GM12878 (cell line): Measurements from ENCODE around the gene TBX10. TPM values are rescaled to one million over a fixed set of nuclear protein-coding genes. Genes with fewer than 3 reads are reported as not detected.

Experiments used
- ATF2 ChIP-seq: IDR thresholded peaks from 2 replicates; pipeline ENCODE4 v1.6.1; 2012; ENCODE audit warnings: low read length, inconsistent platforms
- BCL11A ChIP-seq: IDR thresholded peaks from 2 replicates; pipeline ENCODE4 v1.6.1; 2011; ENCODE audit warnings: low read depth, low read length
- CHD4 ChIP-seq: fragments of 200-600 bp; sonication (generic); IDR thresholded peaks from 2 replicates; pipeline ENCODE4 v1.6.1; 2016; ENCODE audit warnings: mild to moderate bottlenecking
- ELK1 ChIP-seq: IDR thresholded peaks from 2 replicates; pipeline ENCODE4 v1.6.1; 2012; ENCODE audit warnings: low read depth, low read length, improper control_type of control experiment
- ETV6 ChIP-seq, 2 experiments: fragments of 450-650 bp in 1 of 2; IDR thresholded peaks in 1 of 2; conservative IDR thresholded peaks in 1 of 2; 2 replicates each; pipeline ENCODE4 v1.6.1; 2014; ENCODE audit warnings: antibody characterized with exemption in 1 of 2, borderline replicate concordance in 1 of 2, low read depth in 1 of 2, mild to moderate bottlenecking in 1 of 2, moderate library complexity in 1 of 2
- GABPA ChIP-seq: IDR thresholded peaks from 2 replicates; pipeline ENCODE4 v1.6.1; 2014; ENCODE audit warnings: antibody characterized with exemption, low read depth, mild to moderate bottlenecking, inconsistent platforms
- HDAC6 ChIP-seq: fragments of 200-600 bp; sonication (generic); IDR thresholded peaks from one replicate; pipeline ENCODE4 v1.8.0; 2017; ENCODE audit warnings: antibody characterized with exemption; ENCODE audit not compliant: unreplicated experiment
- IRF3 ChIP-seq: fragments of 450-650 bp; IDR thresholded peaks from 2 replicates; pipeline ENCODE4 v1.6.1; 2014; ENCODE audit warnings: mild to moderate bottlenecking
- JUNB ChIP-seq: IDR thresholded peaks from 2 replicates; pipeline ENCODE4 v1.6.1; 2016; ENCODE audit warnings: antibody characterized with exemption, mild to moderate bottlenecking
- KLF5 ChIP-seq: fragments of 450-650 bp; IDR thresholded peaks from 2 replicates; pipeline ENCODE4 v1.6.1; 2014; ENCODE audit warnings: mild to moderate bottlenecking; ENCODE audit not compliant: partially characterized antibody
- MEF2A ChIP-seq: IDR thresholded peaks from 2 replicates; pipeline ENCODE4 v1.6.1; 2011; ENCODE audit warnings: low read depth, mild to moderate bottlenecking, low read length, moderate library complexity; ENCODE audit not compliant: insufficient read depth
- MTA3 ChIP-seq: IDR thresholded peaks from 2 replicates; pipeline ENCODE4 v1.6.1; 2012; ENCODE audit warnings: low read length, inconsistent platforms, borderline replicate concordance
- NR2C1 ChIP-seq: fragments of 450-650 bp; IDR thresholded peaks from 2 replicates; pipeline ENCODE4 v1.6.1; 2017; ENCODE audit warnings: antibody characterized with exemption, mild to moderate bottlenecking, moderate library complexity
- NR2C2 ChIP-seq: IDR thresholded peaks from 2 replicates; pipeline ENCODE4 v1.6.1; 2011; ENCODE audit warnings: borderline replicate concordance, low read depth; ENCODE audit not compliant: control insufficient read depth, insufficient read length
- PAX5 ChIP-seq: IDR thresholded peaks from 2 replicates; pipeline ENCODE4 v1.6.1; 2011; ENCODE audit warnings: low read depth, low read length, borderline replicate concordance
- PBX3 ChIP-seq: IDR thresholded peaks from 2 replicates; pipeline ENCODE4 v1.6.1; 2011; ENCODE audit warnings: mild to moderate bottlenecking, low read depth, low read length, moderate library complexity; ENCODE audit not compliant: insufficient replicate concordance
- TCF7 ChIP-seq: IDR thresholded peaks from 2 replicates; pipeline ENCODE4 v1.6.1; 2014; ENCODE audit warnings: antibody characterized with exemption, borderline replicate concordance
- ZBED1 ChIP-seq: IDR thresholded peaks from 2 replicates; pipeline ENCODE4 v1.6.1; 2016; ENCODE audit warnings: borderline replicate concordance
- ZBTB40 ChIP-seq: fragments of 450-650 bp; IDR thresholded peaks from 2 replicates; pipeline ENCODE4 v1.6.1; 2016; ENCODE audit warnings: mild to moderate bottlenecking, moderate library complexity, borderline replicate concordance
- ZSCAN29 ChIP-seq: fragments of 450-650 bp; IDR thresholded peaks from 2 replicates; pipeline ENCODE4 v1.6.1; 2017; ENCODE audit warnings: mild to moderate bottlenecking, moderate library complexity
- polyA plus RNA-seq, 11 experiments: library from polyadenylated mRNA; depleted of rRNA in 4 of 11; unstranded in 6 of 11; stranded (reverse) in 5 of 11; fragments of >200 nt; fragmentation: Nextera tagmentation in 4 of 11; fragmentation: Illumina TruSeq in 1 of 11; extraction: Ambion mirVana in 4 of 11; extraction: Trizol in 1 of 11; gene quantifications; 1 replicate in 1 of 11; 2 replicates in 10 of 11; pipeline versions ENCODE4 v1.2.1 to v1.2.3, GENCODE V29; 2011 to 2016; ENCODE audit warnings: inconsistent platforms in 2 of 11, missing spikeins in 2 of 11, low read depth in 1 of 11
- total RNA-seq, 4 experiments: library from RNA; depleted of rRNA in 3 of 4; stranded (reverse); fragments of >200 nt in 3 of 4; fragmentation: Illumina TruSeq in 1 of 4; extraction: Trizol in 1 of 4; gene quantifications; 2 replicates each; pipeline versions ENCODE4 v1.2.1 to v1.2.3, GENCODE V29; 2013 to 2021

The TBX10 gene
- total and polyA plus RNA-seq, 10 of the 15 experiments (the other 5 are each of a cell fraction or from before 2014, with no cell fraction given), result 0.10 to 0.44 (median 0.20) TPM; not detected in 4

- peak; percentile 70 for TF ChIP-seq PBX3
- TF ChIP-seq ETV6 (conservative IDR thresholded peaks at IDR 0.05 in 1 of 2, IDR thresholded peaks at IDR 0.05 in 1 of 2; ENCODE audit: borderline replicate concordance in 1 of 2, low read depth in 1 of 2), result no peak
- peak; percentile 22; the same call in 1 of the 2 replicates for TF ChIP-seq ZBED1
- TF ChIP-seq NR2C2, result no peak
- peak; percentile 84; the same call in 1 of the 2 replicates for TF ChIP-seq MTA3
- peak; percentile 54 for TF ChIP-seq KLF5
- no peak for TF ChIP-seq NR2C1
- TF ChIP-seq MEF2A, result no peak
- TF ChIP-seq ZBTB40, result peak; percentile 6; the same call in 1 of the 2 replicates
- no peak for TF ChIP-seq IRF3
- no peak for TF ChIP-seq ZSCAN29
- no peak for TF ChIP-seq HDAC6
- TF ChIP-seq BCL11A, result no peak
- no peak for TF ChIP-seq JUNB
- peak; percentile 72; the same call in 1 of the 2 replicates for TF ChIP-seq PAX5
- no peak for TF ChIP-seq TCF7
- TF ChIP-seq ATF2, result no peak
- no peak for TF ChIP-seq CHD4
- TF ChIP-seq GABPA, result no peak
- TF ChIP-seq ELK1, result no peak
These were observed 25.4 kb downstream of the TBX10 start (continued) for GRCh38 chr11:67613960-67614715.
